ENCODE measurements around the gene ARID5B.

DNA sequence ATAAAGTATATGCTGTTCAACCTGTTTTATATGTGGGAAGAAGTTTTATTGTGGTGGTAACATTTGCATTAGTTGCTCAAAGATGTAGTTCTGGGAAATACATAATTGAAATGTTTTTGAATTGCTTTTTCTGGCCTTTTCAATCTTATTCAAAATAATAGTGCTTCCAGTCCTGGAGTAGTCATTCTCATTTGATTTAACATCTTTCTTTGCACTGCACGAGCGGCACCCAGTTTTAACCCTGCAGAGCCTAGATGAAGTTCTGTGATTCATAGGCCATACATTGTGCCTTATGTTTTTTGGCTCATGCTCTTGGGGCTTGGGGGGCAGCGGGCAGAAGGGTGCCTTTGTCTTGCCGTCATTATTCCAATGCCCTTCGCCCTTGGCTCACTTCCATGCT is 9.9 kb downstream of the ARID5B start:
- TF ChIP-seq ZNF274 (IDR thresholded peaks at IDR 0.05; ENCODE audit: low read depth, low read length) (no peak), YY1 (IDR thresholded peaks at IDR 0.05; ENCODE audit: insufficient read depth, insufficient read length) (no peak), SUZ12 (IDR thresholded peaks at IDR 0.05; ENCODE audit: extremely low read depth, insufficient read depth, insufficient read length) (no peak)

Data from NT2/D1 (cell line).